GM12878 (cell line): Measurements from ENCODE around the gene PPCS.

Experiments
- CTCF ChIP-seq, 3 experiments: IDR thresholded peaks in 2 of 3; conservative IDR thresholded peaks in 1 of 3; 2 replicates each; pipeline ENCODE4 v1.5.1; 2011; ENCODE audit warnings: low read depth in 3 of 3, low read length in 3 of 3, mild to moderate bottlenecking in 3 of 3, control low read depth in 2 of 3, moderate library complexity in 2 of 3, inconsistent platforms in 1 of 3, mixed read lengths in 1 of 3; ENCODE audit not compliant: control insufficient read depth in 2 of 3, insufficient read depth in 1 of 3; ENCODE audit errors: extremely low read depth in 1 of 3
- E2F4 ChIP-seq: IDR thresholded peaks from 2 replicates; pipeline ENCODE4 v1.6.1; 2012; ENCODE audit warnings: low read depth, low read length, improper control_type of control experiment
- EP300 ChIP-seq, 2 experiments: fragments of 150-350 bp in 1 of 2; IDR thresholded peaks; 2 replicates each; pipeline ENCODE4 v1.6.1; 2011 to 2012; ENCODE audit warnings: low read depth in 2 of 2, low read length in 2 of 2, borderline replicate concordance in 1 of 2, improper control_type of control experiment in 1 of 2, inconsistent platforms in 1 of 2; ENCODE audit not compliant: control insufficient read depth in 1 of 2
- POLR2AphosphoS2 ChIP-seq: IDR thresholded peaks from 2 replicates; pipeline ENCODE4 v1.6.1; 2011; ENCODE audit warnings: low read depth, mild to moderate bottlenecking, low read length, improper control_type of control experiment, moderate library complexity
- ZBTB33 ChIP-seq: fragments of 450-650 bp; IDR thresholded peaks from 2 replicates; pipeline ENCODE4 v1.6.1; 2017; ENCODE audit warnings: mild to moderate bottlenecking
- ZNF274 ChIP-seq: IDR thresholded peaks from one replicate; pipeline ENCODE4 v1.8.0; 2011; ENCODE audit not compliant: insufficient read length, insufficient read depth
- ZSCAN29 ChIP-seq: fragments of 450-650 bp; IDR thresholded peaks from 2 replicates; pipeline ENCODE4 v1.6.1; 2017; ENCODE audit warnings: mild to moderate bottlenecking, moderate library complexity

GRCh38 chr1:42417166-42417565 is 39.2 kb upstream of the PPCS start:
- TF ChIP-seq ZBTB33 (no peak), CTCF (IDR thresholded peaks at IDR 0.05 in 2 of 3, conservative IDR thresholded peaks at IDR 0.05 in 1 of 3; ENCODE audit: control insufficient read depth in 2 of 3, extremely low read depth in 1 of 3, insufficient read depth in 1 of 3, low read depth in 3 of 3, low read length in 3 of 3) (no peak), ZSCAN29 (no peak), EP300 (IDR thresholded peaks at IDR 0.05; ENCODE audit: borderline replicate concordance in 1 of 2, control insufficient read depth in 1 of 2, low read depth in 2 of 2, low read length in 2 of 2) (no peak), E2F4 (no peak), POLR2AphosphoS2 (no peak), ZNF274 (no peak)
